ENCODE results near the gene PRKRIP1.
"Not testable (repeated sequence)": the region's sequence is repeated elsewhere in the genome, so short reads cannot be mapped to it uniquely, and the experiment has no call there.

The PRKRIP1 gene

GRCh38 chr7:102472126-102473041 is 76.2 kb downstream of the PRKRIP1 start:
- in situ Hi-C loops (cut with MboI; ENCODE audit: low sequenced_read_pairs, unreplicated experiment): no loop called here
- TF ChIP-seq, protein P1, sequence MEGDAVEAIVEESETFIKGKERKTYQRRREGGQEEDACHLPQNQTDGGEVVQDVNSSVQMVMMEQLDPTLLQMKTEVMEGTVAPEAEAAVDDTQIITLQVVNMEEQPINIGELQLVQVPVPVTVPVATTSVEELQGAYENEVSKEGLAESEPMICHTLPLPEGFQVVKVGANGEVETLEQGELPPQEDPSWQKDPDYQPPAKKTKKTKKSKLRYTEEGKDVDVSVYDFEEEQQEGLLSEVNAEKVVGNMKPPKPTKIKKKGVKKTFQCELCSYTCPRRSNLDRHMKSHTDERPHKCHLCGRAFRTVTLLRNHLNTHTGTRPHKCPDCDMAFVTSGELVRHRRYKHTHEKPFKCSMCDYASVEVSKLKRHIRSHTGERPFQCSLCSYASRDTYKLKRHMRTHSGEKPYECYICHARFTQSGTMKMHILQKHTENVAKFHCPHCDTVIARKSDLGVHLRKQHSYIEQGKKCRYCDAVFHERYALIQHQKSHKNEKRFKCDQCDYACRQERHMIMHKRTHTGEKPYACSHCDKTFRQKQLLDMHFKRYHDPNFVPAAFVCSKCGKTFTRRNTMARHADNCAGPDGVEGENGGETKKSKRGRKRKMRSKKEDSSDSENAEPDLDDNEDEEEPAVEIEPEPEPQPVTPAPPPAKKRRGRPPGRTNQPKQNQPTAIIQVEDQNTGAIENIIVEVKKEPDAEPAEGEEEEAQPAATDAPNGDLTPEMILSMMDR (IDR thresholded peaks at IDR 0.05; ENCODE audit: borderline replicate concordance, control extremely low read depth, extremely low read depth, insufficient read depth, missing control alignments): no peak
- DNase-seq (ENCODE audit: low spot score): no peak

DNA sequence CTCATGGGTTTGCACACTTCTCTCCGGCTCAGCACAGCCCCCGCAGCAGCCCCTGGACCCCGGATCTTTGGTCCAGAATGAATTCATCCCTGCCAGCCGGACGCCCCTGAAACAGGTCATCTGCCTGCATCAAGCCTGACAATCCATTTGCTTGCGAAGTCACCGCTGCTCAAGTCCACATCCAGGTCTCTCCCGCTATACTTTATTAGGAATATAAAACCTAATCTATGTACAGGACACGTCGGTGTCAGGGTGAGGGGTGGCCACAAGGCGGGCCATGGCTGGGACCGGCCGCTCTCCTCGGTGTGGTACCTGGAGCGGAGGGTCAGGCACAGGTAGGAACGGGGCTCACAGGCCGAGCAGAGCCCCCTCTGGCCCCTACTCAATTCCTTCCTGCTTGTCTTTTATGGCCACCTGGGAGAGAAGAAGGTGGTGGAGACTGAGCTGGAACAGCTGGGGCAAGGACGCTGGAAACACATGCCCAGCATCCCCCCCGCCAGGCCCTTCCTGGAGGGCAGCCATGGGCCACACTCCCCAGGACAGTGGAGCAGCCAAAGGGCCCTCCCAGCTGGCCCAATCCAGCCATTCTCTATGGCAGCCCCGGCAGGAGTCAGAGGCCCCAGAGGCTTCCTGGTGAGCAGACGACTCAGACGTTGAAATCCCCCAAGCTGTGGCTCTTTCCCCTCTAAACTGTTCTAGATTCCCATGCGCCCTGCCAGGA is 77.3 kb downstream of the PRKRIP1 start:
- DNase-seq (ENCODE audit: low spot score): no peak
- in situ Hi-C loops (cut with MboI; ENCODE audit: low sequenced_read_pairs, unreplicated experiment): no loop called here
- TF ChIP-seq, protein P1 (IDR thresholded peaks at IDR 0.05; ENCODE audit: borderline replicate concordance, control extremely low read depth, extremely low read depth, insufficient read depth, missing control alignments): no peak

DNA sequence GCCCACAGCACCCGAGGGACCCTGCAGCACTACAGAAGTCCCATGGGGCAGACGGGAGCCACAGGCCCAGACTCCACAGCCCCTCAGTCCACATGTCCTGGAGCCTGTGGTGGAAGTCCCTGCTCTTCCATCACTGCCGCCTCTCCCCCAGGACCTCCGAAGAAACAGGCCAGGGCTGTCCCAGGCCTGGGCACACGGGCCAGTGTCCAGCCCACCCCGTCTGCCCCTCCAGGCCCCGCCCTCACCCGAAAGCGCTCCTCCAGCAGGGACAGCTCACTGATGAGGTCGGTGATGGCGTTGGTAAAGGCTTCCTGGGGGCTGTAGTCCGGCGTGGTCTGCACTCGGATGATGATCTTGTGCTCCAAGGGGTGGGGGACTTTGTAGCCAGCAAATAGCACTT is 78.0 kb downstream of the PRKRIP1 start:
- DNase-seq (ENCODE audit: low spot score); in situ Hi-C loops (cut with MboI; ENCODE audit: low sequenced_read_pairs, unreplicated experiment): not testable (repeated sequence)

DNA sequence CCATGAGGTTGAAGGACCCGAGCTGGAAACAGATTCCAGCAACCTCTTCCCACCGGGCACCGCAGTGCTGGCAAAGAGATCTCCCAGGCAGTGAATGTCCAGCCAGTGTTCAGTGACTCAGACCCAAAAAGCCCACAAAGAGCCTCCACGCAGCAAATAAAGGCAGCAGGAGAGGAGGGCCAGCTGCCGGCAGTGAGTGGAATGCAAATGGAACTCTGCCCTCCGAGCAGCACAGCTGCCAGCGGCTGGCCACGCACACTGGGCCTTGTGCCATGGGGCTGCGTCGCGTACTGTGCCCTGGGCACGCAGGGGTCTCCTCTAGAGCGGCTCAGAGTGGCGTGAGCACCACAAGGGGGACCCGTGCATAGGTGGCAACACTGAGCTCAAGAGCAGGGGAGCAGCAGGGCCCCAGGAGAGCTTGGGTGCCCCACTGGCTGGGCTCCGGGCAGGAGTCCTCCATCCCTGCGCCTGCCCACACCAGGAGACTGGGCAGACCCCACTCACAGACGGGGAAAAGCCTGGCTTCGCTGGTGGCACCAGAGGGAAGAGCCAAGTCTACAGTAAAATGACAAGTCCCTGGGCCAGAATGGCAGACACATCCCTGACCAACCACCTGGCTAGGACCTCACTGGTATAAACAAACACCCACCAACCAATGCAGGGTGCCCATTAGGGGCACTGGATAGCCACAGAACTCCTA is 78.7 kb downstream of the PRKRIP1 start:
- in situ Hi-C loops (cut with MboI; ENCODE audit: low sequenced_read_pairs, unreplicated experiment): not testable (repeated sequence)

More for the DNA sequence above, 78.7 kb downstream of the PRKRIP1 start:
- DNase-seq (ENCODE audit: low spot score): not testable (repeated sequence)
